ENCODE measurements around the gene DGCR6. TPM values are rescaled to one million over a fixed set of nuclear protein-coding genes. Genes with fewer than 3 reads are reported as not detected.
"Not testable (repeated sequence)": the region's sequence is repeated elsewhere in the genome, so short reads cannot be mapped to it uniquely, and the experiment has no call there.

The DGCR6 gene
- total RNA-seq, 2 experiments from 2014 or later, result 1.2 to 1.3 TPM

DNA sequence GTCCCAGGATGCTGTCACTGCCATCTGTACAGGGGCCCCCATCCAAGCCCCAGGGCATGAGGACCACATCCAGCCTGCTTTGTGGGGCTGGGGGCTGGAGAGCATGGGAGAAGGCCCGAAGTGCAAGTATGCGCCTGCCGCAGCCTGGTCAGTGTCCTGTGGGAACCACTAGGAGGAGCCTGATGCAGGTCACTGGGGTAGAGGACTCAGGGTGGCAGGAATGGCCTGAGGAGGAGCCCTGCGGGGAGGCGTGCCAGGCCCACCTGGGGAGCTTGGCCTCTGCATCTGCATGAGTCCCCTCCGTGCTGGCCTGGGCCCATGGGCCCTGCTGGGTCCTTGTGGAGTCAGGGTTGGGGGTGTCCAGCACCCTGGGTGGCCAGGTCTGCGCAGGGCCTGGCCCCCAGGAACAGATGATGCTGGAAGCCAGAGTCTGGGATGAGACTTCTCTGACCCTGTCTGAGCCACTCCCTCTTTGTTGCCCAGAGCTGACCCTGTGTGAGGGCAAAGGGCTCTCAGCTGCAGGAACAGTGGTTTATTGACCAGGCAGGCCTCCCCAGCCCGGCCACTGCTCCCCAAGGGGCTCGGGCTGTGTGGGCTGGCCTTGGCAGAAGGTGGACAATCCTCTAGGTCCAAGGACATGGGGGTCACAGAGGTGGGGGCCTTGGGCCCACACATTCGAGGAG, 6.3 kb downstream of the DGCR6 start:
- H3K27me3 Mint-ChIP-seq (ENCODE audit: low read depth); H3K4me3 Mint-ChIP-seq; H3K27ac Mint-ChIP-seq; H3K36me3 Mint-ChIP-seq (ENCODE audit: low read depth); H3K9me3 Mint-ChIP-seq; intact Hi-C loops (cut with micrococcal nuclease); DNase-seq; CTCF ChIA-PET; H3K4me1 Mint-ChIP-seq (ENCODE audit: low read depth): not testable (repeated sequence)

GRCh38 chr22:18914558-18914957, 8.4 kb downstream of the DGCR6 start:
- H3K36me3 Mint-ChIP-seq (ENCODE audit: low read depth); H3K9me3 Mint-ChIP-seq; CTCF ChIA-PET; H3K27me3 Mint-ChIP-seq (ENCODE audit: low read depth); intact Hi-C loops (cut with micrococcal nuclease); DNase-seq; H3K4me3 Mint-ChIP-seq; H3K27ac Mint-ChIP-seq; H3K4me1 Mint-ChIP-seq (ENCODE audit: low read depth): not testable (repeated sequence)

DNA sequence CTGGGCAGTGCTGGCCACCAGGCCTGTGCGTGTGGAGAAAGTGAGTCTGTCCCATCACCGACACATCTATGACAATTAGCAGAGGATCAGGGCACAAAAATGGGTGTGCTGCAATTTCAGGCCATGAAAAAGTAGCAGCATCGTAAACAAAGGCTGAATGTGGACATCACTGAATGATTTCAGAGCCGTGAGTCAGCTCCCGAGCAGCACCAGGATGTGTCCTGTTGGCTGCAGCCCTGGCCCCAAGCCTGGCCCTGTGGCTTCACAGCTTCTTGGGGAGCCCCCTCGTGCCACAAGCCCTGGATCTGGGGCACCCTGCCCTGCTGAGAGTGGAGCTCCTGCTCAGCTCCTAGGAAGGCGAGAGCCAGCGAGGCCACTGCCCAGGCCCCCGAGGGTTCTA, 9.4 kb downstream of the DGCR6 start:
- H3K36me3 Mint-ChIP-seq (ENCODE audit: low read depth); H3K4me3 Mint-ChIP-seq; CTCF ChIA-PET; intact Hi-C loops (cut with micrococcal nuclease); DNase-seq; H3K9me3 Mint-ChIP-seq; H3K27me3 Mint-ChIP-seq (ENCODE audit: low read depth); H3K27ac Mint-ChIP-seq; H3K4me1 Mint-ChIP-seq (ENCODE audit: low read depth): not testable (repeated sequence)

- H3K4me1 Mint-ChIP-seq (ENCODE audit: low read depth); intact Hi-C loops (cut with micrococcal nuclease); H3K9me3 Mint-ChIP-seq; H3K27me3 Mint-ChIP-seq (ENCODE audit: low read depth); H3K36me3 Mint-ChIP-seq (ENCODE audit: low read depth); H3K27ac Mint-ChIP-seq; CTCF ChIA-PET; DNase-seq; H3K4me3 Mint-ChIP-seq: not testable (repeated sequence)
Measured at GRCh38 chr22:18917818-18918217, 11.7 kb downstream of the DGCR6 start.

GRCh38 chr22:18920257-18920902, 14.3 kb downstream of the DGCR6 start:
- H3K27ac Mint-ChIP-seq; H3K4me3 Mint-ChIP-seq; H3K9me3 Mint-ChIP-seq; DNase-seq; H3K27me3 Mint-ChIP-seq (ENCODE audit: low read depth); H3K36me3 Mint-ChIP-seq (ENCODE audit: low read depth); intact Hi-C loops (cut with micrococcal nuclease); H3K4me1 Mint-ChIP-seq (ENCODE audit: low read depth); CTCF ChIA-PET: not testable (repeated sequence)

GRCh38 chr22:18925368-18926064, 19.4 kb downstream of the DGCR6 start:
- no peak for DNase-seq
- H3K27ac Mint-ChIP-seq, result no peak overlapping the region
- intact Hi-C loops (cut with micrococcal nuclease), result no loop called here

GRCh38 chr22:18927020-18927419, 20.9 kb downstream of the DGCR6 start:
- intact Hi-C loops (cut with micrococcal nuclease), result no loop called here
- H3K9me3 Mint-ChIP-seq, result no peaks in the 10 kb centered on the region
- H3K4me1 Mint-ChIP-seq (ENCODE audit: low read depth), result no peaks in the 10 kb centered on the region
- H3K4me3 Mint-ChIP-seq, result no peak overlapping the region
- DNase-seq, result no peak
- H3K36me3 Mint-ChIP-seq (ENCODE audit: low read depth), result no peaks in the 10 kb centered on the region
- CTCF ChIA-PET, result no interaction called here
- H3K27ac Mint-ChIP-seq, result no peak overlapping the region
- no peaks in the 10 kb centered on the region for H3K27me3 Mint-ChIP-seq (ENCODE audit: low read depth)

More at GRCh38 chr22:18925368-18926064, 19.4 kb downstream of the DGCR6 start:
- CTCF ChIA-PET, result no interaction called here
- Mint-ChIP-seq H3K36me3 (ENCODE audit: low read depth) (no peaks in the 10 kb centered on the region), H3K27me3 (ENCODE audit: low read depth) (no peaks in the 10 kb centered on the region), H3K4me3 (no peak overlapping the region), H3K9me3 (no peaks in the 10 kb centered on the region), H3K4me1 (ENCODE audit: low read depth) (no peaks in the 10 kb centered on the region)

- no peak overlapping the region for H3K27ac Mint-ChIP-seq
- H3K4me1 Mint-ChIP-seq (ENCODE audit: low read depth), result no peaks in the 10 kb centered on the region
- intact Hi-C loops (cut with micrococcal nuclease), result no loop called here
- no peaks in the 10 kb centered on the region for H3K36me3 Mint-ChIP-seq (ENCODE audit: low read depth)
- H3K4me3 Mint-ChIP-seq, result no peak overlapping the region
- CTCF ChIA-PET, result no interaction called here
- no peaks in the 10 kb centered on the region for H3K9me3 Mint-ChIP-seq
- DNase-seq, result no peak
- no peaks in the 10 kb centered on the region for H3K27me3 Mint-ChIP-seq (ENCODE audit: low read depth)
Measured at GRCh38 chr22:18927573-18927972, 21.5 kb downstream of the DGCR6 start.

GRCh38 chr22:18929459-18929858, 23.3 kb downstream of the DGCR6 start:
- intact Hi-C loops (cut with micrococcal nuclease), result no loop called here
- H3K27me3 Mint-ChIP-seq (ENCODE audit: low read depth), result no peaks in the 10 kb centered on the region
- no peaks in the 10 kb centered on the region for H3K36me3 Mint-ChIP-seq (ENCODE audit: low read depth)
- no peak overlapping the region for H3K27ac Mint-ChIP-seq
- no peaks in the 10 kb centered on the region for H3K9me3 Mint-ChIP-seq
- no peak for DNase-seq
- H3K4me3 Mint-ChIP-seq, result no peak overlapping the region
- no peaks in the 10 kb centered on the region for H3K4me1 Mint-ChIP-seq (ENCODE audit: low read depth)
- CTCF ChIA-PET, result no interaction called here

- Mint-ChIP-seq H3K9me3 (no peaks in the 10 kb centered on the region), H3K27me3 (ENCODE audit: low read depth) (no peaks in the 10 kb centered on the region), H3K4me1 (ENCODE audit: low read depth) (no peaks in the 10 kb centered on the region), H3K27ac (no peak overlapping the region), H3K4me3 (no peak overlapping the region), H3K36me3 (ENCODE audit: low read depth) (no peaks in the 10 kb centered on the region)
- no peak for DNase-seq
- intact Hi-C loops (cut with micrococcal nuclease), result no loop called here
- CTCF ChIA-PET, result no interaction called here
Measured at GRCh38 chr22:18931905-18932652, 26.0 kb downstream of the DGCR6 start.

GRCh38 chr22:18933914-18934313, 27.8 kb downstream of the DGCR6 start:
- Mint-ChIP-seq H3K27ac (no peak overlapping the region), H3K4me3 (no peak overlapping the region), H3K9me3 (no peaks in the 10 kb centered on the region), H3K36me3 (ENCODE audit: low read depth) (no peaks in the 10 kb centered on the region), H3K27me3 (ENCODE audit: low read depth) (no peaks in the 10 kb centered on the region), H3K4me1 (ENCODE audit: low read depth) (no peaks in the 10 kb centered on the region)
- no peak for DNase-seq
- CTCF ChIA-PET, result no interaction called here
- intact Hi-C loops (cut with micrococcal nuclease), result no loop called here

GRCh38 chr22:18934688-18935087, 28.6 kb downstream of the DGCR6 start:
- H3K27me3 Mint-ChIP-seq (ENCODE audit: low read depth); DNase-seq; H3K36me3 Mint-ChIP-seq (ENCODE audit: low read depth); H3K9me3 Mint-ChIP-seq; intact Hi-C loops (cut with micrococcal nuclease); H3K4me1 Mint-ChIP-seq (ENCODE audit: low read depth); CTCF ChIA-PET; H3K4me3 Mint-ChIP-seq; H3K27ac Mint-ChIP-seq: not testable (repeated sequence)
